NCI-H345 (cell line): Measurements from ENCODE around the gene IPMK.

ENCODE experiments used
- DNase-seq: peaks from one replicate; lab custom pipeline; 2025; lab: John Stamatoyannopoulos, UW

IPMK gene

DNA sequence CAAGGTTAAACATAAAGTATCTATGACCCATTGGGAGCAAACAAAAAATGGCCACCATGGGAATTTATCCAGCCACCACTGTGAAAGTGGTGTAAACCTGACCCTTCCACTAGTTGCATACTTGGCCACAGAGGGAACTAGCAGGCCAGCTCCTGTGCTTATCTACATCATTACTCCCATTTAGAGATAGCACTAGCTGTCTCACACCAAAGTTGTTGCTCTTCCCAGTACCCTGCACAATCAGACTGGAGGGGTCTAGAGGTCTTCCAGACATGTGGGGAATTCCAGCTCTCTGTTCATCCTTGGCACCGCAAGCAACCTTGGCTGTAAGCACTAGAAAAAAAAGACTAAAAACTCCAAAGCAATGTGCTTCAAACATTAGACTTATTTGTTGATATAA is 113.9 kb downstream of the IPMK start:
- no peak for DNase-seq

- peak; percentile 3 for DNase-seq
These were observed 114.9 kb downstream of the IPMK start for GRCh38 chr10:58152673-58153263.

- DNase-seq, result no peak
These were observed 117.4 kb downstream of the IPMK start for GRCh38 chr10:58150290-58150689.

- no peak for DNase-seq
These were observed 123.8 kb downstream of the IPMK start for GRCh38 chr10:58143944-58144343.
